ENCODE results near the gene OARD1. TPM values are rescaled to one million over a fixed set of nuclear protein-coding genes. Genes with fewer than 3 reads are reported as not detected.

OARD1 gene
- total and polyA plus RNA-seq, 2 of the 8 experiments (the other 6 are each of a cell fraction or from before 2014, with no cell fraction given), result 16.8 to 35.8 TPM

GRCh38 chr6:41074692-41075436 is 2.7 kb upstream of the OARD1 start (continued):
- no peak for TF ChIP-seq SIX5 (IDR thresholded peaks at IDR 0.05; ENCODE audit: low read depth, low read length)
- TF ChIP-seq RBBP5 (IDR thresholded peaks at IDR 0.05; ENCODE audit: borderline replicate concordance, low read depth, low read length), result no peak
- TF ChIP-seq SAP30 (IDR thresholded peaks at IDR 0.05; ENCODE audit: insufficient read depth, insufficient replicate concordance, low read length), result no peak
- TF ChIP-seq KDM5A (IDR thresholded peaks at IDR 0.05; ENCODE audit: low read length), result no peak
- no peak for TF ChIP-seq RXRA (IDR thresholded peaks at IDR 0.05; ENCODE audit: insufficient read depth, low read depth, low read length)
- no peak for TF ChIP-seq TAF7 (optimal IDR thresholded peaks at IDR 0.05; ENCODE audit: borderline replicate concordance, low read depth, low read length)
- no peak for TF ChIP-seq ATF3 (IDR thresholded peaks at IDR 0.05; ENCODE audit: insufficient read depth, low read depth, low read length)
